ENCODE data around the gene PPP1R36.

PPP1R36 gene

GRCh38 chr14:64598404-64598803 is 48.6 kb downstream of the PPP1R36 start:
- Histone ChIP-seq H3K14ac (ENCODE audit: low read length) (no peak overlapping the region), H3K4me3 (ENCODE audit: low read length in 2 of 2) (no peak overlapping the region), H3K18ac (ENCODE audit: low read length) (no peak overlapping the region), H4K91ac (ENCODE audit: low read depth, low read length, poor library complexity) (no peak overlapping the region), H3K4ac (ENCODE audit: low read length) (no peak overlapping the region), H3K27me3 (ENCODE audit: control insufficient read depth in 3 of 3, insufficient read depth in 3 of 3, low read depth in 1 of 3, low read length in 3 of 3) (no peaks in the 10 kb centered on the region), H3K9me3 (replicated peaks in 1 of 2; ENCODE audit: control insufficient read depth in 2 of 2, insufficient read depth in 1 of 2, low read depth in 1 of 2, low read length in 2 of 2) (no peaks in the 10 kb centered on the region), H3K9ac (ENCODE audit: low read depth, low read length, poor library complexity) (no peak overlapping the region), H2BK15ac (ENCODE audit: low read length) (no peak overlapping the region), H2BK120ac (ENCODE audit: low read depth, low read length) (no peak overlapping the region), H3K4me1 (ENCODE audit: control insufficient read depth in 2 of 2, insufficient read depth in 1 of 2, low read depth in 1 of 2, low read length in 2 of 2) (no peaks in the 10 kb centered on the region), H2BK5ac (ENCODE audit: low read length) (no peak overlapping the region), H2AFZ (ENCODE audit: low read length) (no peak overlapping the region), H3K36me3 (replicated peaks in 1 of 2; ENCODE audit: control insufficient read depth in 2 of 2, insufficient read depth in 2 of 2, low read length in 2 of 2) (no peaks in the 10 kb centered on the region), H3K4me2 (ENCODE audit: insufficient read depth, low read length, poor library complexity, severe bottlenecking) (no peak overlapping the region), H3K23ac (ENCODE audit: low read depth, low read length, poor library complexity) (no peak overlapping the region), H3K27ac (replicated peaks; ENCODE audit: low read length) (no peak overlapping the region), H2BK12ac (ENCODE audit: low read length) (no peak overlapping the region), H2AK5ac (ENCODE audit: low read depth, low read length) (no peak overlapping the region), H3K79me1 (ENCODE audit: low read depth, low read length) (no peaks in the 10 kb centered on the region), H4K8ac (ENCODE audit: low read depth, low read length) (no peak overlapping the region)
- no CpG with 5 or more reads among the region's 4 CpGs for WGBS, 2 donors (ENCODE audit: extremely low coverage in 2 of 2, insufficient read length in 2 of 2, insufficient replicate concordance in 1 of 2)
- DNase-seq (ENCODE audit: low spot score), result no peak

GRCh38 chr14:64601571-64601970 is 51.8 kb downstream of the PPP1R36 start:
- H3K9ac ChIP-seq (ENCODE audit: low read depth, low read length, poor library complexity), result no peak overlapping the region

GRCh38 chr14:64602826-64603225 is 53.1 kb downstream of the PPP1R36 start:
- no CpG with 5 or more reads among the region's 2 CpGs for WGBS, 2 donors (ENCODE audit: extremely low coverage in 2 of 2, insufficient read length in 2 of 2, insufficient replicate concordance in 1 of 2)
- Histone ChIP-seq H3K14ac (ENCODE audit: low read length) (no peak overlapping the region), H3K9me3 (replicated peaks in 1 of 2; ENCODE audit: control insufficient read depth in 2 of 2, insufficient read depth in 1 of 2, low read depth in 1 of 2, low read length in 2 of 2) (no peaks in the 10 kb centered on the region)

More at GRCh38 chr14:64601571-64601970, 51.8 kb downstream of the PPP1R36 start:
- Histone ChIP-seq H3K36me3 (replicated peaks in 1 of 2; ENCODE audit: control insufficient read depth in 2 of 2, insufficient read depth in 2 of 2, low read length in 2 of 2) (no peaks in the 10 kb centered on the region), H2BK12ac (ENCODE audit: low read length) (no peak overlapping the region), H3K14ac (ENCODE audit: low read length) (no peak overlapping the region), H3K27me3 (ENCODE audit: control insufficient read depth in 3 of 3, insufficient read depth in 3 of 3, low read depth in 1 of 3, low read length in 3 of 3) (peaks cover 0 to 1% (median 0%) of the 10 kb centered on the region in 3 experiments), H3K79me1 (ENCODE audit: low read depth, low read length) (no peaks in the 10 kb centered on the region), H3K18ac (ENCODE audit: low read length) (no peak overlapping the region), H3K4me2 (ENCODE audit: insufficient read depth, low read length, poor library complexity, severe bottlenecking) (no peak overlapping the region), H4K8ac (ENCODE audit: low read depth, low read length) (no peak overlapping the region), H3K4me1 (ENCODE audit: control insufficient read depth in 2 of 2, insufficient read depth in 1 of 2, low read depth in 1 of 2, low read length in 2 of 2) (peaks cover 0 to 7% of the 10 kb centered on the region in 2 donors), H4K91ac (ENCODE audit: low read depth, low read length, poor library complexity) (no peak overlapping the region), H3K4ac (ENCODE audit: low read length) (no peak overlapping the region), H2AK5ac (ENCODE audit: low read depth, low read length) (no peak overlapping the region), H2BK5ac (ENCODE audit: low read length) (no peak overlapping the region), H3K23ac (ENCODE audit: low read depth, low read length, poor library complexity) (no peak overlapping the region), H2BK120ac (ENCODE audit: low read depth, low read length) (no peak overlapping the region), H3K4me3 (ENCODE audit: low read length in 2 of 2) (no peak overlapping the region), H2BK15ac (ENCODE audit: low read length) (no peak overlapping the region), H3K27ac (replicated peaks; ENCODE audit: low read length) (no peak overlapping the region), H3K9me3 (replicated peaks in 1 of 2; ENCODE audit: control insufficient read depth in 2 of 2, insufficient read depth in 1 of 2, low read depth in 1 of 2, low read length in 2 of 2) (no peaks in the 10 kb centered on the region), H2AFZ (ENCODE audit: low read length) (no peak overlapping the region)
- DNase-seq (ENCODE audit: low spot score), result no peak
- no CpG with 5 or more reads among the region's 38 CpGs for WGBS, 2 donors (ENCODE audit: extremely low coverage in 2 of 2, insufficient read length in 2 of 2, insufficient replicate concordance in 1 of 2)

GRCh38 chr14:64604001-64604400 is 54.2 kb downstream of the PPP1R36 start:
- no peak overlapping the region for H3K4me2 ChIP-seq (ENCODE audit: insufficient read depth, low read length, poor library complexity, severe bottlenecking)
- H2AK5ac ChIP-seq (ENCODE audit: low read depth, low read length), result no peak overlapping the region
- H4K8ac ChIP-seq (ENCODE audit: low read depth, low read length), result no peak overlapping the region
- DNase-seq (ENCODE audit: low spot score), result no peak
- peaks cover 0 to 5% (median 0%) of the 10 kb centered on the region in 3 experiments for H3K27me3 ChIP-seq (ENCODE audit: control insufficient read depth in 3 of 3, insufficient read depth in 3 of 3, low read depth in 1 of 3, low read length in 3 of 3)
- peaks cover 0 to 7% of the 10 kb centered on the region in 2 donors for H3K4me1 ChIP-seq (ENCODE audit: control insufficient read depth in 2 of 2, insufficient read depth in 1 of 2, low read depth in 1 of 2, low read length in 2 of 2)
- H3K23ac ChIP-seq (ENCODE audit: low read depth, low read length, poor library complexity), result no peak overlapping the region
- no peak overlapping the region for H3K9ac ChIP-seq (ENCODE audit: low read depth, low read length, poor library complexity)
- H2AFZ ChIP-seq (ENCODE audit: low read length), result no peak overlapping the region
- no peak overlapping the region for H3K18ac ChIP-seq (ENCODE audit: low read length)
- H4K91ac ChIP-seq (ENCODE audit: low read depth, low read length, poor library complexity), result no peak overlapping the region
- H3K14ac ChIP-seq (ENCODE audit: low read length), result no peak overlapping the region
- H3K36me3 ChIP-seq (replicated peaks in 1 of 2; ENCODE audit: control insufficient read depth in 2 of 2, insufficient read depth in 2 of 2, low read length in 2 of 2), result no peaks in the 10 kb centered on the region
- WGBS, 2 donors (ENCODE audit: extremely low coverage in 2 of 2, insufficient read length in 2 of 2, insufficient replicate concordance in 1 of 2), result no CpG with 5 or more reads among the region's 1 CpG
- no peak overlapping the region for H2BK5ac ChIP-seq (ENCODE audit: low read length)
- H3K4ac ChIP-seq (ENCODE audit: low read length), result no peak overlapping the region
- H2BK15ac ChIP-seq (ENCODE audit: low read length), result no peak overlapping the region
- no peak overlapping the region for H3K27ac ChIP-seq (replicated peaks; ENCODE audit: low read length)
- H3K4me3 ChIP-seq (ENCODE audit: low read length in 2 of 2), result no peak overlapping the region
- H2BK12ac ChIP-seq (ENCODE audit: low read length), result no peak overlapping the region
- no peak overlapping the region for H2BK120ac ChIP-seq (ENCODE audit: low read depth, low read length)
- no peaks in the 10 kb centered on the region for H3K9me3 ChIP-seq (replicated peaks in 1 of 2; ENCODE audit: control insufficient read depth in 2 of 2, insufficient read depth in 1 of 2, low read depth in 1 of 2, low read length in 2 of 2)
- no peaks in the 10 kb centered on the region for H3K79me1 ChIP-seq (ENCODE audit: low read depth, low read length)

More at GRCh38 chr14:64602826-64603225, 53.1 kb downstream of the PPP1R36 start:
- H4K8ac ChIP-seq (ENCODE audit: low read depth, low read length), result no peak overlapping the region
- no peak overlapping the region for H3K4me2 ChIP-seq (ENCODE audit: insufficient read depth, low read length, poor library complexity, severe bottlenecking)
- no peaks in the 10 kb centered on the region for H3K79me1 ChIP-seq (ENCODE audit: low read depth, low read length)
- no peaks in the 10 kb centered on the region for H3K36me3 ChIP-seq (replicated peaks in 1 of 2; ENCODE audit: control insufficient read depth in 2 of 2, insufficient read depth in 2 of 2, low read length in 2 of 2)
- DNase-seq (ENCODE audit: low spot score), result no peak
- H2BK15ac ChIP-seq (ENCODE audit: low read length), result no peak overlapping the region
- H3K9ac ChIP-seq (ENCODE audit: low read depth, low read length, poor library complexity), result no peak overlapping the region
- H3K4ac ChIP-seq (ENCODE audit: low read length), result no peak overlapping the region
- no peak overlapping the region for H2BK5ac ChIP-seq (ENCODE audit: low read length)
- no peak overlapping the region for H2BK120ac ChIP-seq (ENCODE audit: low read depth, low read length)
- H4K91ac ChIP-seq (ENCODE audit: low read depth, low read length, poor library complexity), result no peak overlapping the region
- no peak overlapping the region for H3K23ac ChIP-seq (ENCODE audit: low read depth, low read length, poor library complexity)
- H2AFZ ChIP-seq (ENCODE audit: low read length), result no peak overlapping the region
- peaks cover 0 to 5% (median 0%) of the 10 kb centered on the region in 3 experiments for H3K27me3 ChIP-seq (ENCODE audit: control insufficient read depth in 3 of 3, insufficient read depth in 3 of 3, low read depth in 1 of 3, low read length in 3 of 3)
- H3K4me3 ChIP-seq (ENCODE audit: low read length in 2 of 2), result no peak overlapping the region
- no peak overlapping the region for H3K27ac ChIP-seq (replicated peaks; ENCODE audit: low read length)
- H3K4me1 ChIP-seq (ENCODE audit: control insufficient read depth in 2 of 2, insufficient read depth in 1 of 2, low read depth in 1 of 2, low read length in 2 of 2), result peaks cover 0 to 7% of the 10 kb centered on the region in 2 donors
- no peak overlapping the region for H2AK5ac ChIP-seq (ENCODE audit: low read depth, low read length)
- H3K18ac ChIP-seq (ENCODE audit: low read length), result no peak overlapping the region
- no peak overlapping the region for H2BK12ac ChIP-seq (ENCODE audit: low read length)
